ENCODE data around the gene KIAA1549. TPM values are rescaled to one million over a fixed set of nuclear protein-coding genes. Genes with fewer than 3 reads are reported as not detected.
"Not testable (repeated sequence)": the region's sequence is repeated elsewhere in the genome, so short reads cannot be mapped to it uniquely, and the experiment has no call there.

The KIAA1549 gene
- total RNA-seq, 1 donor from 2014 or later: 0.77 TPM

DNA sequence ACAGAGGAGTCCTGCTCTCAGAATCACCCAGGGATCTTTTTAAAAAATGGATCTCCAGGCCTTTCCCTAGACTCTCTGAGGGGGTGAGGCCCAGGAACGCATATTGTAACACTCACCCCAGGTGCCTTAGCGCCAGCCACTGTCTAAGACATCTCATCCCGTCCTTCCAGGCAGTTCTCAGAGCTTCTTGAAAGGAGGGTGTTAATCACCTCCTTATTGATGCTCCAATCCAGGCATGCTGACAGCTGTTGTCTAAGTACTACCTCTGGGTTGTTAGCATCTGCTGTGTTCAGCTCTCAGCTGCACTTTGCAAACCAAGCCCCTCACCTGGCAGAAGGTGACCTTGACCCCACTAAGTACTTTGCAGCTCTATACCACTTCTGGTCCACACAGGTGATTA is 36.0 kb downstream of the KIAA1549 start:
- no peaks in the 10 kb centered on the region for H3K9me3 Mint-ChIP-seq

DNA sequence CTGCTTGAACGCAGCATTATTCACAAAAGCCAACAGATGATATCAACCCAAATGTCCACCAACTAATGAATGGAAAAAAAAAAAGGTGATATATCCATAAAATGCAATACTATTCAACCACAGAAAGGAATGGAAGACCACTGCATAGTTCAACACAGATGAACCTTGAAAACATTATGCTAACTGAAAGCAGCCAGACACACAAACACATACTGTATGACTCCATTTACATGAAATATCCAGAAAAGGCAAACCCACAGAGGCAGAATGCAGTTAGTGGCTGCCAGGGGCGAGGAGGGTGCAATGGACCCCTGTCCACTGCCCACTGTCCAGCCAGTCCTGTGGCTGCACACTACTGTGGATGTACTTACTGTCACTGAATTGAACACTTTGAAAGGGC is 36.6 kb downstream of the KIAA1549 start:
- intact Hi-C loops (cut with micrococcal nuclease): no loop called here
- H3K36me3 Mint-ChIP-seq (ENCODE audit: low read depth): no peaks in the 10 kb centered on the region
- H3K4me1 Mint-ChIP-seq: no peaks in the 10 kb centered on the region
- DNase-seq: no peak
- H3K9me3 Mint-ChIP-seq: no peaks in the 10 kb centered on the region
- H3K4me3 Mint-ChIP-seq: no peak overlapping the region
- H3K27me3 Mint-ChIP-seq: peaks cover 24% of the 10 kb centered on the region
- H3K27ac Mint-ChIP-seq: no peak overlapping the region

More for the DNA sequence above, 36.0 kb downstream of the KIAA1549 start:
- H3K36me3 Mint-ChIP-seq (ENCODE audit: low read depth): no peaks in the 10 kb centered on the region
- H3K27ac Mint-ChIP-seq: no peak overlapping the region
- H3K4me1 Mint-ChIP-seq: no peaks in the 10 kb centered on the region
- intact Hi-C loops (cut with micrococcal nuclease): no loop called here
- no peak overlapping the region for H3K4me3 Mint-ChIP-seq
- DNase-seq: no peak
- H3K27me3 Mint-ChIP-seq: peaks cover 27% of the 10 kb centered on the region

DNA sequence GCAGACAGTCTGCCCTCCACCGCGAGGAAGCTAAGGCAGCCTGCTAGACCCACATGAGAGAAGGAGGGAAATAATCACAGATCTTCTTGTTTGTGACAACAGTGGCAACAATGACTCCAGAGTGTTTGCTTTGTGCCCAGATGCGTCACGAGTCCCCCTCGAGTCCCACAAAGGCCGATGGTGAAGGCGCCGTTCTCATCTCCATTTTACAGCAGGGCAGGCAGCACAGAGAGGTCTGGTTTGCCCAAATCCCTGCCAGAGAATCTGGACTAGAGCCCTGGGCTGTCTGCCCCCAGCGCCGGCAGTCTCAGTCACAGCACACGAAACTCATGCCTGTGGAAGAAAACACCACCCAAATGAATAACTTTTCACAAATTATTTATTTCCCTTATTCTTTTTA is 38.1 kb downstream of the KIAA1549 start:
- Mint-ChIP-seq H3K4me1 (no peaks in the 10 kb centered on the region), H3K27me3 (peaks cover 23% of the 10 kb centered on the region), H3K27ac (no peak overlapping the region), H3K4me3 (no peak overlapping the region), H3K9me3 (peaks cover 3% of the 10 kb centered on the region), H3K36me3 (ENCODE audit: low read depth) (no peaks in the 10 kb centered on the region)
- no peak for DNase-seq
- intact Hi-C loops (cut with micrococcal nuclease): no loop called here

DNA sequence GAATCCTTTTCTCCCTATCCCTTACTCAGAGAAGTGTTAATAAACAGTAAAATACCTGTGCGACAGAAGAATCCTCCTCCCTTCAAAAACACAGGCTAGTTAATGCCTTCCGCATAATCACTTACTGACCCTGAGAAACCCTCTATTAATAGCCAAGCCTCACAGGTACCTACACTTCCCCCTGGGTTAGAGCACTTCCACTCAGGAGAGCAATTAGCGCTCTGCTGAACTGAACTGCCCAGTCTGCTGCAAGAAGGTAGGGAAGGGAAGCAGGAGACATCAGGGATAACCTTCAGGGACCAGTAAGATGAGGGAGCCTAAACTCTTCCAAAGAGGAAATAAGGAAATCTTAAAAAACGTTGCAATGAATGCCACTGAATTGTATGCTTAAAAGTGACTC is 39.6 kb downstream of the KIAA1549 start:
- Mint-ChIP-seq H3K36me3 (ENCODE audit: low read depth) (no peaks in the 10 kb centered on the region), H3K9me3 (peaks cover 3% of the 10 kb centered on the region), H3K27me3 (peaks cover 28% of the 10 kb centered on the region), H3K27ac (no peak overlapping the region), H3K4me3 (no peak overlapping the region), H3K4me1 (no peaks in the 10 kb centered on the region)
- no peak for DNase-seq
- intact Hi-C loops (cut with micrococcal nuclease): no loop called here

DNA sequence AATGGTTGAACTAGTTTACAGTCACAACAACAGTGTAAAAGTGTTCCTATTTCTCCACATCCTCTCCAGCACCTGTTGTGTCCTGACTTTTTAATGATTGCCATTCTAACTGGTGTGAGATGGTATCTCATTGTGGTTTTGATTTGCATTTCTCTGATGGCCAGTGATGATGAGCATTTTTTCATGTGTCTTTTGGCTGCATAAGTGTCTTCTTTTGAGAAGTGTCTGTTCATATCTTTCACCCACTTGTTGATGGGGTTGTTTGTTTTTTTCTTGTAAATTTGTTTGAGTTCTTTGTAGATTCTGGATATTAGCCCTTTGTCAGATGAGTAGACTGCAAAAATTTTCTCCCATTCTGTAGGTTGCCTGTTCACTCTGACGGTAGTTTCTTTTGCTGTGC is 40.6 kb downstream of the KIAA1549 start:
- H3K27ac Mint-ChIP-seq; H3K9me3 Mint-ChIP-seq; H3K36me3 Mint-ChIP-seq (ENCODE audit: low read depth); H3K4me1 Mint-ChIP-seq; H3K4me3 Mint-ChIP-seq; DNase-seq; intact Hi-C loops (cut with micrococcal nuclease): not testable (repeated sequence)
- peaks cover 32% of the 10 kb centered on the region for H3K27me3 Mint-ChIP-seq

DNA sequence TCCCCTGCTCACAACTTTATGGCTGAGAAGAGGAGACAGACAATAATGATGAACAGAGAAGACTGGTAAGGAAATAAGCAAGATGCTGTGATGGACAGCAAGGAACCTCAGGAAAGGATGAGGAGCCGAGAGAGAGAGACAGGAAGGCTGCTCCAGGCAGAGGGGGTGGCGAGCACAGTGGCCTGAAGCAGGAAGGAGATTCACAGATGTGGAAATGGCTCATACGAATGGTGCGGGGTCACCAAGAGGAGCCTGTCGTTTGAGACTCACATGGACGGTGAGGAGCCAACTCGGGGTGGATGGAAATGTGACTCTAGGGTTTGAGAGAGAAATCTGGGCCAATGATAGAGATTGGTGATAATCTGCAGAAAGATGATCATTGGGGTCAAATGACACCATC is 43.7 kb downstream of the KIAA1549 start:
- Mint-ChIP-seq H3K4me3 (no peak overlapping the region), H3K27ac (no peak overlapping the region)
- intact Hi-C loops (cut with micrococcal nuclease): no loop called here

DNA sequence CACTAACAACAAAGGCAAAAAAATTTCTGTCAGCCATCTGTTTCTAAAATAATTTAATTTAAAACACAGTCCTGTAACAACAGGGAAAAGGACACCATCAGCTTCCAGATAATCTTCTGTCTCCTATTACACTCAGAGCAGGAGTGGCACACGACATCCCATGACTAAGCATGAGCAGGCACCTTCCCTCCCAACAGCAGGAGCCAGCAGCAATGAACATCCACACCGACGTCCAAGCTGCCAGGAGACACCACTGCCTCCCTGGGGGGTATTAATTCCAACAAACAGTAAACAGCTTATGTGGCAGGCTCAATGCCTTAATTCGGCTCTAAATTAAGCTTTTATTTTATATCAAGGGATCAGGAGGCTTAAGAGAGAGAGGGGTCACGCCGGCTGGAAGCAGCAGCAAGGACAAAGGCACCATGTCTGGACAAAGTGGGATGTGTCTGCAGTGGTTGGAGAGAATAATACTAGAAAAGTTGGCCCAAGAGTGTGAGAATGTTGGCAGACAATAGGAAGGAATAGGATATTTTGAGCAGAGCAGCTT is 45.7 kb downstream of the KIAA1549 start:
- H3K4me1 Mint-ChIP-seq: no peaks in the 10 kb centered on the region
- H3K27ac Mint-ChIP-seq: no peak overlapping the region
- no peak for DNase-seq
- H3K36me3 Mint-ChIP-seq (ENCODE audit: low read depth): no peaks in the 10 kb centered on the region
- intact Hi-C loops (cut with micrococcal nuclease): no loop called here
- no peak overlapping the region for H3K4me3 Mint-ChIP-seq
- H3K27me3 Mint-ChIP-seq: peaks cover 25% of the 10 kb centered on the region
- peaks cover 3% of the 10 kb centered on the region for H3K9me3 Mint-ChIP-seq

More for the DNA sequence above, 43.7 kb downstream of the KIAA1549 start:
- Mint-ChIP-seq H3K36me3 (ENCODE audit: low read depth) (no peaks in the 10 kb centered on the region), H3K4me1 (no peaks in the 10 kb centered on the region), H3K9me3 (peaks cover 3% of the 10 kb centered on the region), H3K27me3 (peaks cover 26% of the 10 kb centered on the region)
- no peak for DNase-seq

DNA sequence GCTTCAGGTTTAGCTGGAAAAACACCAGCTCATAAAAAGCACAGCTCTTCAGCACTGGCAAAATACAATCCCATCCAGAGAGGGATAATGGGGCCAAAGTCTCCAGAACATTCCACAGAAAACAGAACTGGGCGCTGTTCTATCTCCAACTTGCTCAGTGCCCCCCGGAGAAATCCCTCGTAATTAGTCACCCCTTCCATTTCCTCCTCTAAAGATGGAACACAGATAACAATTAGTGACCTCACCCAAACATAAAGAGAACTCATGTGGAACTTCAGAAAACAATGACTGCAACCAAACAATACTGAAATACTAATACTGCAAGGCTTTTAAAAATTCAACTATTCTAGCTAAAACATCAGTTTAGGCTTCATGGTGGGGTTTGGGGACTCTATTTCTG is 46.3 kb downstream of the KIAA1549 start:
- intact Hi-C loops (cut with micrococcal nuclease): no loop called here
- Mint-ChIP-seq H3K27me3 (peaks cover 25% of the 10 kb centered on the region), H3K4me1 (no peaks in the 10 kb centered on the region), H3K4me3 (no peak overlapping the region), H3K36me3 (ENCODE audit: low read depth) (no peaks in the 10 kb centered on the region), H3K27ac (no peak overlapping the region), H3K9me3 (peaks cover 3% of the 10 kb centered on the region)
- no peak for DNase-seq

DNA sequence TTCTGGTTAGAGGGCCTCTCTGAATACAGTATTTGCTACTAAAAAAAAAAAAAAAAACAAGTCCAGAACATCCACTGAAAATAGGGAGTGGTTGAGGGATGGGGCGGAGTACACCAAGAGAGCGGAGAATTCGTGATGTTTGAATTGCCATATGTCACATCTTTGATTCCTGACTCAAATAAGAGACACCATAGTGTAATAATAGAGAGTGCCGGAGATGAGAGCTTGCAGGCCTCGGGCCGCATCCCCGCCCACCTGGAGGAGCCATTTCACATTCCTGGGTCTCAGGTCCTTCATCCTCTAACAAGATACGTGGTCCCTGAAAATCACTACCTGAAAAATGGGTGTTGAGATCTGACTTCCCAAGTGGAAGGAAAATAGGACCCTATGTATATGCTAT is 46.8 kb downstream of the KIAA1549 start:
- peaks cover 2% of the 10 kb centered on the region for H3K9me3 Mint-ChIP-seq
- H3K27me3 Mint-ChIP-seq: peaks cover 24% of the 10 kb centered on the region
- no peak overlapping the region for H3K27ac Mint-ChIP-seq
- intact Hi-C loops (cut with micrococcal nuclease): no loop called here
- no peak for DNase-seq
- no peaks in the 10 kb centered on the region for H3K4me1 Mint-ChIP-seq
- H3K4me3 Mint-ChIP-seq: no peak overlapping the region
- no peaks in the 10 kb centered on the region for H3K36me3 Mint-ChIP-seq (ENCODE audit: low read depth)

DNA sequence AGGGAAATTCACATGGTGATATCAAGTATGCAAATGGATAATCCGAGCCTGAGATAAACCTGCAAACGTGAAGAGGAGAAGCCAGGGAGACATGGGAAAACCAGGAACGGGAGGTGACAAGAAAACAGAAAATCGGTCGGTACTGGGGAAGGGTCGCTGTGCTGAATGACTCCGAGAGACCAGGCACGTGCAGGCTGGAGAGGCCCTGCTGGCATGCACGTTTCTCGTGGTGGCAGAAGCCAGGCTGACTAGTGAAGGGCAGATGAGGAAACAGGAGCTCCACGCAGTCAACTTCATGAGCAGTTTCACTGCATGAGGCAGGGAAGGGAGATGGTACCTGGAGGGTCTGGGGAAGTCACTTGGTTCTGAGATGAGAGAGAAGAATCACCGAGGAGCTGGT is 48.3 kb downstream of the KIAA1549 start:
- Mint-ChIP-seq H3K9me3 (no peaks in the 10 kb centered on the region), H3K36me3 (ENCODE audit: low read depth) (no peaks in the 10 kb centered on the region), H3K27me3 (peaks cover 22% of the 10 kb centered on the region), H3K27ac (no peak overlapping the region), H3K4me3 (no peak overlapping the region), H3K4me1 (no peaks in the 10 kb centered on the region)
- no peak for DNase-seq
- intact Hi-C loops (cut with micrococcal nuclease): no loop called here

DNA sequence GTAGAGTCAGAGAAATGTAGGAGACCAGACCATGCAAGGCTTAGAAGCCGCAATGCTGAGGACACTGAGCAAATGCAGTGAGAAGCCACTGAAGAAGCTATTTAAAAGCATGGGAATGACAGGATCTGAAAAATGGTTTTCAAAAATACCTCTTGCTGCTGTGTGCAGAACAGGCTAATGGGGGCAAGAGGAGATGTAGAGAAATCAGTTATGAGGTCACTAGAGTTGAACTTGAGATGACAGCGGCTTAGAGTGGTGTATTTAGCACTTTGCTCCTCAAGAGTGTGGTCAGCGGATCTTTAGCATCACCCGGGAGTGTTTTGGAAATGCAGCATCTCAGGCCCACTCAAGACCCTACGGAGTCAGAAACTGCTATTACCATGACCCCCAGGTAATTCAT is 48.8 kb downstream of the KIAA1549 start:
- Mint-ChIP-seq H3K9me3 (no peaks in the 10 kb centered on the region), H3K27me3 (peaks cover 21% of the 10 kb centered on the region), H3K36me3 (ENCODE audit: low read depth) (no peaks in the 10 kb centered on the region), H3K4me1 (no peaks in the 10 kb centered on the region), H3K27ac (no peak overlapping the region), H3K4me3 (no peak overlapping the region)
- intact Hi-C loops (cut with micrococcal nuclease): no loop called here
- no peak for DNase-seq

DNA sequence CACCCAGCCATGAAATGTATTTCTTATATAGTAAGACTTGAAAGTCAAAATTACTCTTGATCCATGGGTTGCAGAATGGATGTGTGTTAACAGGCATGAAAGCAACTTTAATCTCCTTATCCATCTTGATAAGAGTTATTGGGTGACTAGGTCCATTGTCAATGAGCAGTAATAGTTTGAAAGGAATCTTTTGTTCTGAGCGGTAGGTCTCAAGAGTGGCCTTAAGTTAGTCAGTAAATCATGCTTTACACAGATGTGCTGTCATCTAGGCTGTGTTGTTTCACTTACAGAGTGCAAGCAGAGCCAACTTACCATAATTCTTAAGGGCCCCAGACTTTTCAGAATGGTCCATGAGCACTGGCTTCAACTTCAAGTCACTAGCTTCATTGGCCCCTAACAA is 51.2 kb downstream of the KIAA1549 start:
- H3K4me3 Mint-ChIP-seq: no peak overlapping the region
- no peaks in the 10 kb centered on the region for H3K36me3 Mint-ChIP-seq (ENCODE audit: low read depth)
- no peak for DNase-seq
- H3K9me3 Mint-ChIP-seq: no peaks in the 10 kb centered on the region
- H3K27me3 Mint-ChIP-seq: peaks cover 12% of the 10 kb centered on the region
- intact Hi-C loops (cut with micrococcal nuclease): no loop called here
- no peak overlapping the region for H3K27ac Mint-ChIP-seq
- H3K4me1 Mint-ChIP-seq: peaks cover 7% of the 10 kb centered on the region

DNA sequence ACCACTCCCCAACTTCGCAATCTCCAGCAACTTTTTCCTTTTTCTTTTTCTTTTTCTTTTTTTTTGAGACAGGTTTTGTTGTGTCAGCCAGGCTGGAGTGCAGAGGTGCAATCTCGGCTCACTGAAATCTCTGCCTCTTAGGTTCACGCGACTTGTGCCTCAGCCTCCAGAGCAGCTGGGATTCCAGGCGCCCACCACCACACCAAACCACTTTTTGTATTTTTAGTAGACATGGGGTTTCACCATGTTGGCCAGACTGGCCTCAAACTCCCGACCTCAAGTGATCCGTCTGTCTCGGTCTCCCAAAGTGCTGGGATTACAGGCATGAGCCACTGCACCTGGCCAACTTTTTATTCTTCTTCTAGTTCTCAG is 55.0 kb downstream of the KIAA1549 start:
- intact Hi-C loops (cut with micrococcal nuclease): no loop called here

DNA sequence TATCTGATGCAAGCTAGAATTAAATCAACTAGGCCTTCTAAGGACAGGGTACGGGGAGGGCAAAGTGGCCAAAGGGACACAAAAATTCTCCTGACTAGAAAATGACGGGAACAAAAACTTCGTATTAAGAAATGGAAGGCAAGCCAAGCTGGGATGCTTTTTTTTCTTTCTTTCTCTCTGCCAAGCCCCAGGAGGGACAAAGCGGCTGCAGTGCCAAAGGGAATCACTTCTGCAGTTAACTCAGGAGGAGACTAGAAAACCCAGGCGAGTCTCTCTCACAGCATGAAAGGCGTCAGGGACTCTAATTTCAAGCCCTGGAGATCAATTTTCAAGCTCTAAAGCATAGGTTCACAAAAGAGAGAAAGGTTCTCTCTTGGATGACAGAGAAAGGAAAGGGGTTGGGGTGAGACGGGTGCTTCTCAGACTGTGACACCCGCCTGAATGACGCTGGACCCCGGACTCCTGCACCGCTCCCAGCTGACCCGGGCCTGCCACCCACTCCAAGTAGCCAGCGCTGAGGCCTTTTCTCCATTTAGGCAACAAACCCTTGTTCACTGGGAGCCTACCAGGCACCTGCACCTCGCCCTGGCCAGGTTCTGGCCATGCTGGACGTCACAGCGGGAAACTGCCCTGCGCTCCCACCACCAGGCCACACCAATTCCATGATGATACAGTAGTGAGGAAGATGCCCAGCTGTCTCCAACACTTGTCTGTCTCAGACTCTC is 56.5 kb downstream of the KIAA1549 start:
- DNase-seq: no peak
- H3K27me3 Mint-ChIP-seq: peaks cover 5% of the 10 kb centered on the region
- H3K9me3 Mint-ChIP-seq: no peaks in the 10 kb centered on the region
- H3K27ac Mint-ChIP-seq: no peak overlapping the region
- H3K4me1 Mint-ChIP-seq: peaks cover 14% of the 10 kb centered on the region
- H3K36me3 Mint-ChIP-seq (ENCODE audit: low read depth): no peaks in the 10 kb centered on the region
- intact Hi-C loops (cut with micrococcal nuclease): no loop called here
- H3K4me3 Mint-ChIP-seq: no peak overlapping the region

More for the DNA sequence above, 55.0 kb downstream of the KIAA1549 start:
- no peak for DNase-seq
- Mint-ChIP-seq H3K9me3 (no peaks in the 10 kb centered on the region), H3K36me3 (ENCODE audit: low read depth) (no peaks in the 10 kb centered on the region), H3K4me3 (no peak overlapping the region), H3K27me3 (peaks cover 7% of the 10 kb centered on the region), H3K4me1 (peaks cover 7% of the 10 kb centered on the region), H3K27ac (peak overlapping the region; percentile 57)

DNA sequence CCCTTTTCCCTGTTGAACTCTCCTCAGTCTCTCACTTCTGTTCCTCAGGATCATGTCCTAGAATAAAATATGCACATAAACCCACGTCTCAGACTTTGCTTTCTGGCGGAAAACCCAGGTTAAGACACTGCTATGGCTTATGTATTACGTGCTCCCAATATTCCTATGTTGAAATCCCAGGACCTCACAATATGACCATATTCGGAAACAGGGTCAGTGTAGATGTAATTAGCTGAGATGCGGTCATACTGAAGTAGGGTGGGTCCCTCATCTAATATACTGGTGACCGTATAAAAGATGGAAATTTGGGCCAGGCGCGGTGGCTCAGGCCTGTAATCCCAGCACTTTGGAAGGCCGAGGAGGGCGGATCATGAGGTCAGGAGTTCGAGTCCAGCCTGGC is 59.9 kb downstream of the KIAA1549 start:
- no peak for DNase-seq
- no peak overlapping the region for H3K27ac Mint-ChIP-seq
- peaks cover 12% of the 10 kb centered on the region for H3K4me1 Mint-ChIP-seq
- H3K36me3 Mint-ChIP-seq (ENCODE audit: low read depth): no peaks in the 10 kb centered on the region
- H3K9me3 Mint-ChIP-seq: no peaks in the 10 kb centered on the region
- H3K4me3 Mint-ChIP-seq: no peak overlapping the region
- peaks cover 5% of the 10 kb centered on the region for H3K27me3 Mint-ChIP-seq
- intact Hi-C loops (cut with micrococcal nuclease): no loop called here
